Right lobe of liver (tissue), 6 donors: Measurements from ENCODE around the gene CDC42EP3. TPM values are rescaled to one million over a fixed set of nuclear protein-coding genes. Genes with fewer than 3 reads are reported as not detected.

ENCODE experiments used
- ATAC-seq, 4 donors: fragments of 200-7000 bp; cut with Tn5 transposase; one replicate each; pipeline ENCODE4 v1.9.1; 2020; ENCODE audit warnings: mild to moderate bottlenecking in 4 of 4, moderate library complexity in 4 of 4
- DNase-seq, 3 donors: peaks; one replicate each; pipeline ENCODE4 v3.0.0-alpha.2; 2020
- H3K27ac ChIP-seq, 3 donors: fragments of 200-600 bp; one replicate each; pipeline ENCODE4 v1.8.0; 2022
- H3K27me3 ChIP-seq, 2 donors: fragments of 200-600 bp; one replicate each; pipeline ENCODE4 v1.8.0; 2022
- H3K36me3 ChIP-seq, 4 donors: fragments of 200-600 bp; sonication (generic) in 1 of 4; one replicate each; pipeline versions ENCODE4 v1.5.1 to v1.8.0; 2017 to 2022; ENCODE audit warnings: control low read depth in 1 of 4
- H3K4me1 ChIP-seq, 4 donors: fragments of 200-600 bp; sonication (generic) in 1 of 4; one replicate each; pipeline versions ENCODE4 v1.5.1 to v1.8.0; 2017 to 2022; ENCODE audit warnings: control low read depth in 1 of 4
- H3K4me3 ChIP-seq, 3 donors: fragments of 200-600 bp; one replicate each; pipeline ENCODE4 v1.8.0; 2022
- H3K9me3 ChIP-seq, 4 donors: fragments of 200-600 bp; sonication (generic) in 1 of 4; one replicate each; pipeline versions ENCODE4 v1.5.1 to v1.8.0; 2017 to 2022; ENCODE audit warnings: control low read depth in 1 of 4
- POLR2A ChIP-seq: fragments of 450-650 bp; IDR thresholded peaks from one replicate; pipeline ENCODE4 v1.6.1; 2017; ENCODE audit warnings: antibody characterized with exemption, mild to moderate bottlenecking
- WGBS: methylation state at CpG from one replicate; pipeline ENCODE4 v1.1.6; 2018; ENCODE audit warnings: low coverage, low lambda C conversion rate; ENCODE audit not compliant: insufficient coverage; ENCODE audit errors: missing lambda C conversion rate; 5-methylcytosine and 5-hydroxymethylcytosine counted together
- intact Hi-C, 2 donors: fragments of 100-400 bp; cut with DNase I; formaldehyde crosslinking; loops; one replicate each; pipeline versions ENCODE4 v1.11.2 to v1.14.1; 2022
- total RNA-seq, 6 experiments: library from RNA; depleted of rRNA in 2 of 6; stranded (reverse); fragments of >200 nt in 2 of 6; fragmentation: NEBNext Ultra II Directional in 3 of 6; extraction: Animal tissue kit (Norgen Biotek cat#: 25700) in 3 of 6; gene quantifications; one replicate each; pipeline versions ENCODE4 v1.1.0 to v1.2.4, GENCODE V29; 2016 to 2023
- TF ChIP-seq, protein P1 (sequence below), 4 donors: fragments of 200-600 bp in 3 of 4; fragments of 450-650 bp in 1 of 4; IDR thresholded peaks; one replicate each; pipeline versions ENCODE4 v1.5.1 to v1.8.0; 2016 to 2022; ENCODE audit warnings: antibody characterized with exemption in 4 of 4, mild to moderate bottlenecking in 2 of 4
- donor health status: DM: no; HTN: yes; CAD: no.
- donor health status: DM: no; HTN: no; CAD: no.
- donor health status: DM: no; HTN: no; CAD: no.
- donor health status: DM: no; HTN: yes; CAD: no.
- donor health status: DM: no; HTN: yes; CAD: no.

The CDC42EP3 gene
- total RNA-seq, 6 experiments from 2014 or later = 3.4 to 8.4 (median 6.0) TPM

DNA sequence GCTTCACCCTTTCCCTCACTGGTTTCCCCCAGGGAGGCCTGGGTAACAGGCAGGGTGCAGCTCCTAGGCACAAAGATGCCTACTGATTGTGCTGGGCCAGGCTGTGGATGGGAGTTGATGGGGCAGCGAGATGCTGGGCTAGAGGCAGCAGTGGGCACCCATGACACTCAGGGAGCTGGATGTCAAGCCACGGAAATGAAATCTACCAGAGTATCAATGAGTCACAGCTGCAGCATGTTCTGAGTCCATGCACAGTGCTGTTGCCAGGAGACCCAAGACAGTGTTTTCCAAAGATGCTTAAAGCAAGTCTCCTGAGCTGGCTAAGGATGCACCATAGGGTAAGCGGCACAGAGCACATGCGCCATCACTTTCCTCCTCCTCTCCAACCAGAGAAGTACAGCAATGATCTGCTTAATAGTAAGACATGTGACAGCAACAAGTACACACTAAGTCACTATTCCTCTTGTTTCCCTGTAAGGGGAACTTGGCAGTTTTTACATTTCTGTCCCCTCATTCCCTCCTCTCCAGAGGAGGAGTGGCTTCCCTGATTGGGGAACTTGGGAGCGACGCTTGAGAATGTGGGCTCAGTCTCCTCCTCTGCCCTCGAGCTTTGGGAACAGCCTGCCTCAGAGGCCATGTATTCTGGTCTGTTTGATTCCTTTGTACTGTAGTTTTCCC is 57.2 kb downstream of the CDC42EP3 start:
- H3K4me3 ChIP-seq = no peak overlapping the region
- DNase-seq (no peak), ATAC-seq (no peak)
- no peaks in the 10 kb centered on the region for H3K4me1 ChIP-seq
- no peaks in the 10 kb centered on the region for H3K27me3 ChIP-seq
- H3K36me3 ChIP-seq = no peaks in the 10 kb centered on the region
- no peaks in the 10 kb centered on the region for H3K9me3 ChIP-seq
- intact Hi-C loops = no loop called here
- TF ChIP-seq POLR2A = no peak
- TF ChIP-seq, protein P1, sequence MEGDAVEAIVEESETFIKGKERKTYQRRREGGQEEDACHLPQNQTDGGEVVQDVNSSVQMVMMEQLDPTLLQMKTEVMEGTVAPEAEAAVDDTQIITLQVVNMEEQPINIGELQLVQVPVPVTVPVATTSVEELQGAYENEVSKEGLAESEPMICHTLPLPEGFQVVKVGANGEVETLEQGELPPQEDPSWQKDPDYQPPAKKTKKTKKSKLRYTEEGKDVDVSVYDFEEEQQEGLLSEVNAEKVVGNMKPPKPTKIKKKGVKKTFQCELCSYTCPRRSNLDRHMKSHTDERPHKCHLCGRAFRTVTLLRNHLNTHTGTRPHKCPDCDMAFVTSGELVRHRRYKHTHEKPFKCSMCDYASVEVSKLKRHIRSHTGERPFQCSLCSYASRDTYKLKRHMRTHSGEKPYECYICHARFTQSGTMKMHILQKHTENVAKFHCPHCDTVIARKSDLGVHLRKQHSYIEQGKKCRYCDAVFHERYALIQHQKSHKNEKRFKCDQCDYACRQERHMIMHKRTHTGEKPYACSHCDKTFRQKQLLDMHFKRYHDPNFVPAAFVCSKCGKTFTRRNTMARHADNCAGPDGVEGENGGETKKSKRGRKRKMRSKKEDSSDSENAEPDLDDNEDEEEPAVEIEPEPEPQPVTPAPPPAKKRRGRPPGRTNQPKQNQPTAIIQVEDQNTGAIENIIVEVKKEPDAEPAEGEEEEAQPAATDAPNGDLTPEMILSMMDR (IDR thresholded peaks at IDR 0.05) = no peak
- 73% methylated on average over 4 of the region's 7 CpGs for WGBS
- H3K27ac ChIP-seq = no peak overlapping the region

DNA sequence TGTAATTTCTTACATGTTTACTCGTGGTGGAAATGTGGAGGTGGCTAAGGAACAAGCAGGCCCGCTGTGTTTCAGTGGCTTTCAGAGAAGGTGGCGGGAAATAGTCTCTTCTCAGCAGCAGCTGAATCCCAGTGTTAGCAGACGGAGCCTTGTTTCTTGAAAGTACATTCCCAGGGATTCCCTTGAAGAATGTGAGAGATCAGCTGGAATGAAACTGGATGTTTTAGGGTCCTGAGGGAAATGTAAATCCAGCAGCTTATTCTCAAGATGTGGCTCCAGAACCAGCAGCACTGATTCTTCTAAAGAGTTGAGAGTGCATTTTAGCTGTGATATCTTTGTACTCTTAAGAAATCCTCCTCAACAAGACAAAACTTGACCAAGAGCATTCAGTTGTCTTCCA is 59.1 kb downstream of the CDC42EP3 start:
- Histone ChIP-seq H3K27me3 (no peaks in the 10 kb centered on the region), H3K36me3 (no peaks in the 10 kb centered on the region), H3K4me1 (no peaks in the 10 kb centered on the region), H3K9me3 (no peaks in the 10 kb centered on the region), H3K27ac (no peak overlapping the region), H3K4me3 (no peak overlapping the region)
- TF ChIP-seq, protein P1 (IDR thresholded peaks at IDR 0.05) = no peak
- TF ChIP-seq POLR2A = no peak
- 89% methylated on average over 4 of the region's 4 CpGs for WGBS
- intact Hi-C loops = no loop called here
- ATAC-seq = no peak
- no peak for DNase-seq

DNA sequence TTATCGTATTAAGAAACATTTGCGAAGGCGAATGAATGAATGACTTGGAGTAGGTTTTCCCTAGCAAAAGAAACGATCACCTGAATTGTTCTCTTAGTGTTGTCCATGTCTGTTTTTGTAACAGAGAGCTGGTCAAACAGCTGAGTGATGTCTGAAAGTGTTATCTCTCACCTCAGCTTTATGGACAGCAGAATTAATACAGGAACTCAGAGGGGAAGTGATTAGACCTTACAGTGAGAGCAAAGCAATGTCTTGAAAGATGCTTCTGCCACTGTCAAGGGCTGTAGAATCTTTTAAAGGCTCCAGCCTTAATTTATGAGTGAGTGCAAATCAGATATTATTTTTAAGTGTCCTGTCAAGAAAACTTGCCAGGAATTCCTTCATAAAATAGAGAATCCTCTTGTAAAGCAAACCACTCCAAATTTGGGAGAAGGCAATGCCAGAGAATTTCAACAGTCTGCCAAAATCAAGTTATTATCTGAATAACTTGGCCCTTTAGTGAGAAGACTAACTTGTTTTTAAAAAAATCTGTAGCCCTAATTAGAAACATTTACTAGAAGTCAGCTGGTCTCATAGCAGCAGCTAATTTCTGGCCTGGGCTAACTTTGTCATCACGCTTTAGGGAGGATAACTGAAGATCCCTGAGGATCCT is 60.7 kb downstream of the CDC42EP3 start:
- H3K27ac ChIP-seq = no peak overlapping the region

DNA sequence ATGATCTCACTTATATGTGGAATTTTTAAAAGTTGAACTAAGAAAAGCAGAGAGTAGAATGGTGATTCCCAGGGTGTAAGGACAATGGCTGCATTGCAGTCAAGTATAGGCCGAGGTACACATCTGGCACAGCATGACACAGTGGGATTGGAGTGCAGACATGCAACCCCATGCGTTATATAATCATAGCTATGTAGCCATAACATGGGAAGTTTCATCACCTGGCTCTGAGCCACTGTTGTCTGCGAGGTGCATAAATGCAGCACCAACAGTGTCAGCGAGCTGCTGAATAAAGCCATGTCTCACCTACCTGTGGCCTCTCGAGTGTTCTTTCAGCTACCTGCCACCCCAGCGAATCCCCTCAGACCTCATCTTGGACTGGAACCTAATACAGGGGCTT is 61.7 kb downstream of the CDC42EP3 start:
- Histone ChIP-seq H3K27me3 (no peaks in the 10 kb centered on the region), H3K36me3 (no peaks in the 10 kb centered on the region), H3K27ac (no peak overlapping the region), H3K4me3 (no peak overlapping the region), H3K9me3 (no peaks in the 10 kb centered on the region), H3K4me1 (no peaks in the 10 kb centered on the region)
- intact Hi-C loops = no loop called here
- ATAC-seq = no peak
- DNase-seq = no peak
- no peak for TF ChIP-seq POLR2A
- TF ChIP-seq, protein P1 (IDR thresholded peaks at IDR 0.05) = no peak
- WGBS = 60% methylated on average over 1 of the region's 6 CpGs

More for the DNA sequence above, 60.7 kb downstream of the CDC42EP3 start:
- no peak for ATAC-seq
- Histone ChIP-seq H3K27me3 (no peaks in the 10 kb centered on the region), H3K4me1 (no peaks in the 10 kb centered on the region), H3K4me3 (no peak overlapping the region), H3K36me3 (no peaks in the 10 kb centered on the region), H3K9me3 (no peaks in the 10 kb centered on the region)
- intact Hi-C loops = no loop called here
- no peak for DNase-seq
- WGBS = 77% methylated on average over 5 of the region's 5 CpGs
- no peak for TF ChIP-seq POLR2A
- TF ChIP-seq, protein P1 (IDR thresholded peaks at IDR 0.05) = no peak
